H1 (cell line): ENCODE results near the gene NEDD4L. TPM values are rescaled to one million over a fixed set of nuclear protein-coding genes. Genes with fewer than 3 reads are reported as not detected.
A peak's percentile ranks its signal among the peaks of the same experiment; 100 is the strongest.

Experiments
- microRNA counts: library from miRNA; unstranded; fragments of <30 nt; microRNA quantifications from one replicate; lab custom pipeline; 2015
- microRNA-seq, 2 experiments: library from miRNA; unstranded; fragments of <30 nt; microRNA quantifications; one replicate each; pipeline versions ENCODE4 to v1.2.0, GENCODE V29; 2016 to 2020; ENCODE audit warnings: borderline microRNAs expressed in 2 of 2, borderline number of aligned reads in 2 of 2, borderline replicate concordance in 1 of 2
- polyA plus RNA-seq, 7 experiments: library from polyadenylated mRNA; depleted of rRNA in 3 of 7; stranded (reverse) in 5 of 7; unstranded in 2 of 7; fragments of >200 nt in 5 of 7; fragments of 200-250 nt in 2 of 7; gene quantifications; 1 replicate in 5 of 7; 2 replicates in 1 of 7; 4 replicates in 1 of 7; pipeline versions ENCODE4 v1.2.1 to v1.2.3, GENCODE V29; 2011 to 2013; ENCODE audit warnings: missing spikeins in 2 of 7, mixed read lengths in 2 of 7
- small RNA-seq: library from polyadenylated mRNA; stranded (forward); fragments of <200 nt; extraction: miRNeasy Mini kit (QIAGEN cat#:217004); gene quantifications from one replicate; pipeline ENCODE3, GENCODE V24; 2013; ENCODE audit not compliant: insufficient read depth
- total RNA-seq: library from RNA; stranded (reverse); fragmentation: NEBNext Ultra II Directional; extraction: Animal tissue kit (Norgen Biotek cat#: 25700); gene quantifications from 2 replicates; pipeline ENCODE4 v1.2.1, GENCODE V29; 2021

NEDD4L gene
- total and polyA plus RNA-seq, 2 of the 8 experiments (the other 6 are each of a cell fraction or from before 2014, with no cell fraction given): 37.3 to 69.8 TPM

MicroRNA genes within 50 kb of the gene (microRNA counts, 767-probe panel; counts per million panel counts)
- 879 counts per million, percentile 95 among the panel's probes with 10 or more counts for microRNA hsa-miR-122-5p (lab: Ali Mortazavi, UCI)

Small RNAs within 50 kb of the gene (microRNA-seq; reads per million reads assigned to microRNA genes)
- gene MIR3591: 0 reads per million in 2 experiments

Small RNAs within 50 kb of the gene (small RNA-seq; reads per million reads assigned to genes)
- gene HMGN1P30: not detected
- gene MIR3591: not detected

Other genes starting within 250 kb of the NEDD4L start
- 3.1 and 4.6 TPM in 2 replicates for gene ATP8B1, start 240.9 kb upstream of the NEDD4L start, total RNA-seq
- gene ATP8B1, start 240.9 kb upstream of the NEDD4L start, polyA plus RNA-seq (2011; rRNA removed): 1.1 TPM in 2 replicates